Right atrium auricular region (tissue), 2 donors: Measurements from ENCODE around the gene RWDD4. TPM values are rescaled to one million over a fixed set of nuclear protein-coding genes. Genes with fewer than 3 reads are reported as not detected.

Source experiments
- total RNA-seq, 2 donors: library from RNA; depleted of rRNA; stranded (reverse); fragments of >200 nt; gene quantifications; one replicate each; pipeline ENCODE4 v1.1.0, GENCODE V29; 2016

The RWDD4 gene
- total RNA-seq, 2 donors from 2014 or later: 15.3 to 24.9 TPM

Other genes with a start within 250 kb of the RWDD4 start
- 10 to 100 TPM in 1 of 2 donors, 1 to 10 TPM in 1; 9.7 to 11.1 TPM for gene CDKN2AIP, start 214.5 kb downstream of the RWDD4 start, total RNA-seq
- gene ING2, start 154.1 kb downstream of the RWDD4 start, total RNA-seq: 1 to 10 TPM; 4.6 to 7.7 TPM
- 10 to 100 TPM; 22.2 to 31.0 TPM for gene TRAPPC11, start 108 bp upstream of the RWDD4 start, total RNA-seq
- 10 to 100 TPM; 18.5 to 25.8 TPM for gene STOX2, start 246.1 kb upstream of the RWDD4 start, total RNA-seq